Gastrocnemius medialis (tissue), 4 donors: ENCODE results near the gene APOL2.

Source experiments
- POLR2A ChIP-seq, 2 donors: fragments of 450-650 bp; IDR thresholded peaks; one replicate each; pipeline ENCODE4 v1.6.1; 2017; ENCODE audit warnings: antibody characterized with exemption in 2 of 2, mild to moderate bottlenecking in 2 of 2, moderate library complexity in 2 of 2
- TF ChIP-seq, protein P1 (sequence below), 5 experiments: fragments of 450-650 bp in 3 of 5; fragments of 200-600 bp in 2 of 5; sonication (generic) in 2 of 5; IDR thresholded peaks in 4 of 5; conservative IDR thresholded peaks in 1 of 5; 1 replicate in 4 of 5; 2 replicates in 1 of 5; pipeline ENCODE4 v1.5.1; 2016 to 2019; ENCODE audit warnings: antibody characterized with exemption in 5 of 5, mild to moderate bottlenecking in 3 of 5, moderate library complexity in 3 of 5

- TF ChIP-seq, protein P1, sequence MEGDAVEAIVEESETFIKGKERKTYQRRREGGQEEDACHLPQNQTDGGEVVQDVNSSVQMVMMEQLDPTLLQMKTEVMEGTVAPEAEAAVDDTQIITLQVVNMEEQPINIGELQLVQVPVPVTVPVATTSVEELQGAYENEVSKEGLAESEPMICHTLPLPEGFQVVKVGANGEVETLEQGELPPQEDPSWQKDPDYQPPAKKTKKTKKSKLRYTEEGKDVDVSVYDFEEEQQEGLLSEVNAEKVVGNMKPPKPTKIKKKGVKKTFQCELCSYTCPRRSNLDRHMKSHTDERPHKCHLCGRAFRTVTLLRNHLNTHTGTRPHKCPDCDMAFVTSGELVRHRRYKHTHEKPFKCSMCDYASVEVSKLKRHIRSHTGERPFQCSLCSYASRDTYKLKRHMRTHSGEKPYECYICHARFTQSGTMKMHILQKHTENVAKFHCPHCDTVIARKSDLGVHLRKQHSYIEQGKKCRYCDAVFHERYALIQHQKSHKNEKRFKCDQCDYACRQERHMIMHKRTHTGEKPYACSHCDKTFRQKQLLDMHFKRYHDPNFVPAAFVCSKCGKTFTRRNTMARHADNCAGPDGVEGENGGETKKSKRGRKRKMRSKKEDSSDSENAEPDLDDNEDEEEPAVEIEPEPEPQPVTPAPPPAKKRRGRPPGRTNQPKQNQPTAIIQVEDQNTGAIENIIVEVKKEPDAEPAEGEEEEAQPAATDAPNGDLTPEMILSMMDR (IDR thresholded peaks at IDR 0.05 in 4 of 5, conservative IDR thresholded peaks at IDR 0.05 in 1 of 5), result no peak
- TF ChIP-seq POLR2A (IDR thresholded peaks at IDR 0.05), result no peak
Observed at GRCh38 chr22:36246718-36247117, 7.4 kb upstream of the APOL2 start.
